Activated CD4-positive, alpha-beta memory T cell treated with anti-CD3 and anti-CD28 coated beads, Interleukin-2, amount 10 ng/mL, durations not matched to agents 7 days and 5 days (primary cell): ENCODE measurements around the gene KLF18. TPM values are rescaled to one million over a fixed set of nuclear protein-coding genes. Genes with fewer than 3 reads are reported as not detected.

Experiments used
- CTCF ChIA-PET: fragments of 350-600 bp; sonication (Branson Sonifier 250); formaldehyde crosslinking; loops from one replicate; lab custom pipeline; 2021; ENCODE audit warnings: antibody characterized with exemption, inconsistent platforms; lab: Charles Lee
- POLR2A ChIA-PET: fragments of 350-600 bp; sonication (Branson Sonifier 250); formaldehyde crosslinking; loops from one replicate; lab custom pipeline; 2021; ENCODE audit warnings: antibody characterized with exemption; lab: Charles Lee
- DNase-seq: peaks from one replicate; pipeline ENCODE4 v3.0.0-alpha.2; 2020
- H3K27ac Mint-ChIP-seq: one replicate; pipeline ENCODE4 v1.8.0; 2021; ENCODE audit warnings: mild to moderate bottlenecking, mixed read lengths
- H3K27me3 Mint-ChIP-seq: one replicate; pipeline ENCODE4 v1.8.0; 2021; ENCODE audit warnings: mixed read lengths
- H3K36me3 Mint-ChIP-seq: one replicate; pipeline ENCODE4 v1.8.0; 2021; ENCODE audit warnings: low read depth, mixed read lengths
- H3K4me1 Mint-ChIP-seq: one replicate; pipeline ENCODE4 v1.8.0; 2021; ENCODE audit warnings: mixed read lengths
- H3K4me3 Mint-ChIP-seq: one replicate; pipeline ENCODE4 v1.8.0; 2021; ENCODE audit warnings: mild to moderate bottlenecking, mixed read lengths
- H3K9me3 Mint-ChIP-seq: one replicate; pipeline ENCODE4 v1.8.0; 2021; ENCODE audit warnings: mixed read lengths
- total RNA-seq, 2 experiments: library from RNA; stranded (reverse); gene quantifications; one replicate each; pipeline ENCODE4 v1.2.3, GENCODE V29; 2021

KLF18 gene
- total RNA-seq, 2 experiments from 2014 or later: not detected

GRCh38 chr1:44113095-44113609 is 28.3 kb downstream of the KLF18 start:
- H3K36me3 Mint-ChIP-seq: no peaks in the 10 kb centered on the region
- ChIA-PET POLR2A (no interaction called here), CTCF (no interaction called here)
- no peaks in the 10 kb centered on the region for H3K9me3 Mint-ChIP-seq
- no peak overlapping the region for H3K4me3 Mint-ChIP-seq
- H3K27ac Mint-ChIP-seq: no peak overlapping the region
- DNase-seq: no peak
- no peaks in the 10 kb centered on the region for H3K4me1 Mint-ChIP-seq
- H3K27me3 Mint-ChIP-seq: peaks cover 11% of the 10 kb centered on the region

- peaks cover 16% of the 10 kb centered on the region for H3K27me3 Mint-ChIP-seq
- ChIA-PET POLR2A (no interaction called here), CTCF (no interaction called here)
- H3K9me3 Mint-ChIP-seq: no peaks in the 10 kb centered on the region
- H3K4me1 Mint-ChIP-seq: no peaks in the 10 kb centered on the region
- H3K27ac Mint-ChIP-seq: no peak overlapping the region
- DNase-seq: no peak
- no peaks in the 10 kb centered on the region for H3K36me3 Mint-ChIP-seq
- no peak overlapping the region for H3K4me3 Mint-ChIP-seq
Observed at GRCh38 chr1:44112486-44112885, 28.9 kb downstream of the KLF18 start.

- no peaks in the 10 kb centered on the region for H3K36me3 Mint-ChIP-seq
- CTCF ChIA-PET: interaction anchor here (0.5 kb wide), 1 partner anchor 37 kb away, joined by 3 read pairs; no protein-coding TSS in a partner anchor
- no peaks in the 10 kb centered on the region for H3K9me3 Mint-ChIP-seq
- no peak overlapping the region for H3K4me3 Mint-ChIP-seq
- H3K4me1 Mint-ChIP-seq: no peaks in the 10 kb centered on the region
- no peak overlapping the region for H3K27ac Mint-ChIP-seq
- no peak for DNase-seq
- POLR2A ChIA-PET: no interaction called here
- peaks cover 17% of the 10 kb centered on the region for H3K27me3 Mint-ChIP-seq
Observed at GRCh38 chr1:44111861-44112260, 29.6 kb downstream of the KLF18 start.

GRCh38 chr1:44110916-44111315 is 30.5 kb downstream of the KLF18 start:
- Mint-ChIP-seq H3K9me3 (no peaks in the 10 kb centered on the region), H3K27me3 (peaks cover 26% of the 10 kb centered on the region), H3K36me3 (no peaks in the 10 kb centered on the region), H3K4me1 (no peaks in the 10 kb centered on the region), H3K4me3 (no peak overlapping the region), H3K27ac (no peak overlapping the region)
- DNase-seq: no peak
- ChIA-PET POLR2A (no interaction called here), CTCF (no interaction called here)

GRCh38 chr1:44108971-44109370 is 32.5 kb downstream of the KLF18 start:
- no peaks in the 10 kb centered on the region for H3K36me3 Mint-ChIP-seq
- H3K27me3 Mint-ChIP-seq: peaks cover 26% of the 10 kb centered on the region
- no peaks in the 10 kb centered on the region for H3K9me3 Mint-ChIP-seq
- H3K27ac Mint-ChIP-seq: no peak overlapping the region
- DNase-seq: no peak
- POLR2A ChIA-PET: no interaction called here
- CTCF ChIA-PET: no interaction called here
- H3K4me3 Mint-ChIP-seq: no peak overlapping the region
- H3K4me1 Mint-ChIP-seq: no peaks in the 10 kb centered on the region

GRCh38 chr1:44108241-44108640 is 33.2 kb downstream of the KLF18 start:
- DNase-seq: no peak
- no peaks in the 10 kb centered on the region for H3K4me1 Mint-ChIP-seq
- H3K4me3 Mint-ChIP-seq: no peak overlapping the region
- no peaks in the 10 kb centered on the region for H3K36me3 Mint-ChIP-seq
- peaks cover 22% of the 10 kb centered on the region for H3K27me3 Mint-ChIP-seq
- H3K9me3 Mint-ChIP-seq: no peaks in the 10 kb centered on the region
- ChIA-PET CTCF (no interaction called here), POLR2A (no interaction called here)
- no peak overlapping the region for H3K27ac Mint-ChIP-seq

GRCh38 chr1:44105810-44106209 is 35.6 kb downstream of the KLF18 start:
- CTCF ChIA-PET: no interaction called here
- Mint-ChIP-seq H3K36me3 (no peaks in the 10 kb centered on the region), H3K9me3 (no peaks in the 10 kb centered on the region), H3K4me3 (no peak overlapping the region), H3K27ac (no peak overlapping the region), H3K27me3 (peaks cover 22% of the 10 kb centered on the region), H3K4me1 (no peaks in the 10 kb centered on the region)
- POLR2A ChIA-PET: no interaction called here
- DNase-seq: no peak

GRCh38 chr1:44103270-44104131 is 37.9 kb downstream of the KLF18 start:
- Mint-ChIP-seq H3K36me3 (no peaks in the 10 kb centered on the region), H3K27ac (no peak overlapping the region), H3K4me1 (no peaks in the 10 kb centered on the region), H3K4me3 (no peak overlapping the region), H3K9me3 (no peaks in the 10 kb centered on the region), H3K27me3 (peaks cover 20% of the 10 kb centered on the region)
- ChIA-PET CTCF (interaction anchor here (1.3 to 1.6 kb wide), 2 partner anchors 16 to 54 kb away, joined by 3 to 4 read pairs; no protein-coding TSS in a partner anchor), POLR2A (no interaction called here)
- DNase-seq: no peak

GRCh38 chr1:44101328-44101727 is 40.1 kb downstream of the KLF18 start:
- ChIA-PET CTCF (no interaction called here), POLR2A (no interaction called here)
- Mint-ChIP-seq H3K9me3 (no peaks in the 10 kb centered on the region), H3K4me3 (no peak overlapping the region), H3K4me1 (no peaks in the 10 kb centered on the region), H3K27me3 (peaks cover 12% of the 10 kb centered on the region), H3K27ac (no peak overlapping the region), H3K36me3 (no peaks in the 10 kb centered on the region)
- no peak for DNase-seq

GRCh38 chr1:44100183-44100868 is 41.1 kb downstream of the KLF18 start:
- Mint-ChIP-seq H3K27ac (no peak overlapping the region), H3K4me3 (no peak overlapping the region), H3K27me3 (peaks cover 7% of the 10 kb centered on the region), H3K9me3 (no peaks in the 10 kb centered on the region), H3K36me3 (no peaks in the 10 kb centered on the region), H3K4me1 (no peaks in the 10 kb centered on the region)
- CTCF ChIA-PET: no interaction called here
- DNase-seq: no peak
- POLR2A ChIA-PET: no interaction called here

- H3K27me3 Mint-ChIP-seq: peaks cover 41% of the 10 kb centered on the region
- ChIA-PET CTCF (interaction anchor here (1.5 kb wide), 1 partner anchor 123 kb away, joined by 4 read pairs; no protein-coding TSS in a partner anchor), POLR2A (interaction anchor here (0.6 kb wide), 1 partner anchor 11 kb away, joined by 3 read pairs; no protein-coding TSS in a partner anchor)
- H3K27ac Mint-ChIP-seq: no peak overlapping the region
- H3K4me3 Mint-ChIP-seq: no peak overlapping the region
- no peaks in the 10 kb centered on the region for H3K9me3 Mint-ChIP-seq
- no peaks in the 10 kb centered on the region for H3K4me1 Mint-ChIP-seq
- no peaks in the 10 kb centered on the region for H3K36me3 Mint-ChIP-seq
- no peak for DNase-seq
Observed at GRCh38 chr1:44094047-44094446, 47.4 kb downstream of the KLF18 start.

- Mint-ChIP-seq H3K27me3 (peaks cover 43% of the 10 kb centered on the region), H3K36me3 (no peaks in the 10 kb centered on the region), H3K4me3 (no peak overlapping the region), H3K9me3 (no peaks in the 10 kb centered on the region), H3K27ac (no peak overlapping the region), H3K4me1 (no peaks in the 10 kb centered on the region)
- DNase-seq: no peak
- POLR2A ChIA-PET: no interaction called here
- CTCF ChIA-PET: no interaction called here
Observed at GRCh38 chr1:44090429-44091252, 50.8 kb downstream of the KLF18 start.
